NCI-H226 (cell line): ENCODE data around the gene NOL9.

Experiments used
- DNase-seq: peaks from one replicate; pipeline ENCODE4 v3.0.0-alpha.2; 2015

The NOL9 gene

DNA sequence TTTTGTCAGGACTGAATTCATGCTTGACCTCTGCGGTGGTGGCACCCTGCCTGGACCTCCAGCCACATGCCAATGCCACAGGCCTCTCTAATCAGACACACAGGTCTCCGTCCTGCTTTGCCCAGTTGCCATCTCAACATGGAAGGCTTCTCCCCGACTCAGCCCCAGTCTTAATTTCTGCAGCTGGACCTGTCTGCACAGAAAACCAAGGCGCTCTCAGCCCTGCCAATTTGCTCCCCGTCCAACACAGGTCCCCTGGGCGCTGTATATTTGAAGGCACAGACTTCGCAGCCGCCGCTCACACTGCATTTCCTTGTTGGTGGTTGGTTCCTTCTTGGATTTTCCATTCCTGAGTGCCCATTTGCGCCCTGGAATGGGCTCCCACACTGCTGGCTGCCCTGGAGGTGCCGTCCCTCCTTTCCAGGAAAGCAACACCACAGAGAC is 34.8 kb downstream of the NOL9 start:
- DNase-seq: no peak

DNA sequence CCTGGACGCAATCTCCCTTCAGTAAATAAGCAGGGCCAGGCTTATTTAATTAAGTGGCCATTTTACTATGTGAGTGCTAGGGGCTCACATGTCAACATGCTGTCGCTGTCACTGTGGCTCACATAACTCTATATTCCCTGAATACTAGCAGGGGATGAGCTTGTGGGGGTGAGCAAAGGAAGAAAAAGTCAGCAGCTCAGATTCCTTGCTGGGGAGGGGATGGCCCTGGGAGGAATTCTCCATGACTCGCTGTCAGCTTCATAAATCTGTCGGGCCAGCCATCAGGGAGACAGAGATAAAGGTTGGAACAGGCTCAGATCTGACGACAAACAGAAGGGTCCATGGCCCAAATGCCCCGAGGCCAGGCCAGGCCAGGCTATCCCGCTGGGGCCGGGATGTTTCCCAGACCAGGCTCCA is 36.9 kb downstream of the NOL9 start:
- DNase-seq: peak; percentile 71

DNA sequence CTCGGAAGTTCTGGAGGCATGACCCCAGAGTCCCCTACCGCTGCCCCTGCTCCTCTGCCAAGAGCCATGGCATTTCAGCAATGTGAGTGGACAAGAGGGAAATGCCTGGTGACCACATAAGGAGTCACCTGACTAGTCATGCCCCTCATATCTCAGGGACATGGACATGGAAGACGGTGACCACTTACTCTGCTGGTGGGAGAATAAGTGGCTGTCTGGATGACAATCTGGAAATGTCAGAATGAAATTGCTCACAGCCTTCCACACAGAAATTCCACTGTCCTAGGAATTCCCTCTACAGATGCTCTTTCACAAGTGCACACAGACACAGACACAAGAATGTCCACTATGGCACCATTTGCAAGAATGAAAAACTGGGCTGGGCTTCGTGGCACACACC is 38.5 kb downstream of the NOL9 start:
- DNase-seq: peak; percentile 17

DNA sequence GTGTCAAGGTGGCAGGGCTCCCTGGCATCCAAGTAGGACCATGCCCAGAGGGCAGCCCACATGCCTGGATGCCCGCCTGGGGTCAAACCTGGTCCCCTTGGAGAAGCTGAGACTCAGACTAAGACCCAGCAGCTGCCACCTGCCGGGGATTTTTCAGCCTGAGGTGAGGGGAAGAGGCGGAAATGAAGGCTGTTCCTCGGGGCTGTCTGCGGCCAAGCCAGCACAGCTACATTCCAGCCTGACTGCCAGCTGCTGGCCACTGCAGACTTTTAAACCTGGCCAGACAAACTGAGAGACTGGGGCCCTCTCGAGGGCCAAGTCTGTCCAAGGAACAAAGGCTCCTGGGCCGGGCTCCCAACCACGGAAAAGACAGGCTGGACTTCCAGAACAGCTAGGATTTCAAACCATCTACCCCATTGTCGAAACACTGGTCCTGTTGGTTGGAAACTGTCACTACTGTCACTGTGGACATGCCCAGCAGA is 41.0 kb downstream of the NOL9 start:
- no peak for DNase-seq

DNA sequence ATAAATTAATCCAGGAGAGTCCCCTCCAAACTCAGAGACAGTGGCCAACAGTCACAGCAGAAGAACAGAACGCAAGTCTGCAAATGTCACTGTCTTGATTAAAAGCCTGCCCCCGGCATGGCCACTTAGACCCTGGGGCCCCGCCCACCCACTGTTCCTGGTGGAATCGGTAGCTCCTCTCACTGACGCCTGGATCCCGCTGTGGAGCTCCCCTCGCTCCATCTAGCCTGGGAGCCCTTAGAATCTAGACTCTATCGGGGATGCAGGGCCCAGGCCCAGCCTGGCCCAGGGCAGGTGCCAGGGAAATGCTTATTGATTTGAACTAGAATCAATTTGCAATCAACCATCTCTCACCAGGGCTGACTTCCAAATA is 41.4 kb downstream of the NOL9 start:
- DNase-seq: no peak

DNA sequence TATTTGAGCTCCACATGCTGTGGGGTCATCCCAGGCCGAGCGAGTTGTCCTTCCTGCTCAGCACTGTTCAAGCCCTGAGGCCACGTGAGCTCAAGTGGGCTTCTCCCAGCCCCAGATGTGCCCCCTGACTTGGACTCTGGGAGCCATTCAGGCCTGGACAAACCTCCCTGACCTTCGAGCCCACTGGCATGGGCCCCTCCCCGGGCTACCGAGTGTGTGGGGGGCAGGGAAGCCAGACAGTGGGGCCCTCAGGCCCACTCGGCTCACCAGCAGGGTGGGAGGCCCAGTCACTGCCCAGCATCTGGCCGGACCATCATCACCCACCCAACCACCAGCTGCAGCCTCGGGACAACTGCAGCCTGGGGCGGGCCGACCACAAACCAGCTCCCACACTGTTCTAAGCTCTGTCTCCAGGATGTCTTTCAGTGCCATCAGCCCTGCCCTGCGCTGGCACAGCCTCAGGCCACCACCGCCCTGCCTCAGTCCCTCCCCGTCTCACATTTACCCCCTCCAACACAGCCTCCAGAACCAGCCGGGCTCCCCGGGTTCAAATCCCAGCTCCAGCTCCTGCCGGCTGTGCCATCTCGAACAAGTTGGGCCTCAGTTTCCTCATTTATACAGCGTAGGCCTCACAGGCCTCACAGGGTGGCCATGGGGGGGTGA is 41.9 kb downstream of the NOL9 start:
- no peak for DNase-seq

DNA sequence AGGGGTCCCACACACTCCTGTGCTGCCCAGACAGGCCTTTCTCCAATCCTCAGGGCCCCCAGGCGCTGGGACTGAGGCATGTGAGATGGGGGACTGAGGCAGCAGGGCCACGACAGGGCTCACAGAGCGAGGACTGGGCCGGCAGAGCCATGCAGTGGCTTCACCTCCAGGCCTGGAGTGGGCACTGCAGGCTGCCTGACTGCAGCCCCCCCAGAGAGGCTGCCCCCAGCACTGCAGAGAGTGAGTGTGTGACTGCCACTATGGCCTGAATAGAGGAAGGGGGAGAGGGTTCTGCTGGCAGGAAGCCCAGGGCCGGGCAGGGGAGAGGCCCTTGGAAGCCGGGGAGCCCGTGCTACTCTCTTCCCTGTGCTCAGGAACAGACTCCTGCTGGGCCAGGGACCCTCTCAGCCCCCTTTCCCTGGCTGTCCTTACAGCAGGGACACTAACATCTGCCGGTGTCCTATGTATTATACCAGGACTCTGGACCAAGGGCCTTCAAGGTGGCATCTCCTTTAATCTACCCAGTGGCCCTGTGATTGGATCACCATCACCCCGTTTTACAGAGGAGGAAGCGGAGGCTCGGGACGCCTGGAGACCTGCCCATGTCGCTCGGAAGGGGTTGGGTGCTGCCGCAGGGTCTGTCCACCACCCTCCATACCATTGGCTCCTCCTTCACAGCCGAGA is 42.6 kb downstream of the NOL9 start:
- DNase-seq: no peak

DNA sequence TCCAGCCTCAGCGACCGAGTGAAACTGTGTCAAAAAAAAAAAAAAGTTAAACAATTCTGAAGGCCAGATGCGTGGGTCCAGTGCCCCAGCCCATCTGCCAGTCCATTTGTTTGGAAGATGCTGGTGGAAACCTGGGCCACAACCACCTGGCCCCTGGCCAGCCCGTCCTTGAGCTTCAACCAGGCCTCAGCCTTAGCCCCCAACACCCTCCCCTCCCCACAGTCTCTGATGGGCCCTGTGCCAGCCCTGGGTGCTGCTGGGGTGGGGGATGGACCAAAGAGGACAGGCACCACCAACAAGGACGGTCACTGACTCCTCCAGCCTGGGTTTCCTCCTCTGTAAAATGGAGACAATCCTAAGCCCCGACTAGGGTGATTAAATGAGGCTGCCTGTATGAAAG is 43.3 kb downstream of the NOL9 start:
- DNase-seq: no peak

DNA sequence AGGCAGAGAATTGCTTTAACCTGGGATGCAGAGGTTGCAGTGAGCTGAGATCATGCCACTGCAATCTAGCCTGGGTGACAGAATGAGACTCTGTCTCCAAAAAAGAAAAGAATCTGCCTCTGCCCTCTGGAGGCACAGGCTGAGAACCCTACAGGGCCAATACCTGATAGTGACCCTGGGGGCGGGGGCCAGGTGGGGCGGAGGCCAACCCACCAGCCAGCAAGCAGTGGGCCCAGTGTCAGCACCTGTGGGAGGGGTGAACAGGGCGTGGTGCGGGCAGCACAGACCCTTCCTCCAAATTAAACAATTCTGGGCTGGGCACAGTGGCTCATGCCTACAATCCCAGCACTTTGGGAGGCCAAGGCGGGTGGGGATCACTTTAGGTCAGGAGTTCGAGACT is 43.8 kb downstream of the NOL9 start:
- no peak for DNase-seq

DNA sequence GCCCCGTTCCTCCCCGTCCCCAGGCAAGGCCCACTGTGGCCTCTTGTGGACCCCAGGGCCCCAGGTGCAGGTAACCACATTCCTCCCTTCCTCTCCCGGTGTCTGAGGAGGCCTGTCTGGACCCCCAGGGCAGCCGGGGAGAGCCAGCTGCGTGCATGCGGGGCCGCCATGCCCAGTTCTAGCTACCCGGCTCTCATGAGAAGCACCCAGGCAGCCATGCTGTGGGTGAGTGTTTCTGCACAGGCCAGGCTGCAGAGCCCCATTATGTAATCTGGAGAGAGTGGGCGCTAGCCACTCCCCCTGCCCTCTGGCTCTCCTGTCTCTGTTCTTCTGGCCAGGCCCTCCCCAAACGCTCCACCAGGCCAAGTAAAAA is 44.4 kb downstream of the NOL9 start:
- no peak for DNase-seq

DNA sequence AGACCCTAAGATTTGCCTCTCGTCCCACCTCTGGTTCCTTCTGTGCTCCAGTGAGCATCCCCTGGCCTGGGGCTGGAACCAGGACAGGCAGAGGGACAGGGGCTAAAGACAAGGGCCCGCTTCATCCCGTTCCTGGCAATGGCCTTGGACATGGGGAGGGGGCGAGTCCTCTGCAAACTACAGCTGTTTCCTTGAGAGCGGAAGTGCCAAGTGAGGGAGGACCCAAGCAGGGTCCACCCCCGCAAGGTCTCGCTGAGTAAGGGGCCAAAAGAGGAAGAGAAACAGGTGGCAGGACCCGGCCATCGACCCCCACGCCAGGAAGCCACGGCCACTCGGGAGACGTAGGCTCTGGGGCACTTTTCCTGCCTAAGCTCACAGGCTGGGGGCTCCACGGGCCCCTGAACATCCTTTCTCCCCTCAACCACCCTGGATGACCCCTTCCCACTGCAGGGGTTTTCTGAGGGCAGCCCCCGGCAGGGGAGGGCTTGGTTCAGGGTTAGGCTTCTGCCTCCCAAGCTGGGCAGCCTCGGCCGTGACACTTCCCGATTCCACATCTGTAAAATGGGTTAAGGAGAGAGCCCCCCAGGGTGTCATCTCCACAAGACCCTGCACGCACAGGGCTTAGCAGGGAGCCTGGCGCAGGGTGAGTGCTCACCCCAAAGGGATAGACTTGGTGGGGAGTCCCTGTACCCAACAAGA is 44.9 kb downstream of the NOL9 start:
- DNase-seq: no peak

DNA sequence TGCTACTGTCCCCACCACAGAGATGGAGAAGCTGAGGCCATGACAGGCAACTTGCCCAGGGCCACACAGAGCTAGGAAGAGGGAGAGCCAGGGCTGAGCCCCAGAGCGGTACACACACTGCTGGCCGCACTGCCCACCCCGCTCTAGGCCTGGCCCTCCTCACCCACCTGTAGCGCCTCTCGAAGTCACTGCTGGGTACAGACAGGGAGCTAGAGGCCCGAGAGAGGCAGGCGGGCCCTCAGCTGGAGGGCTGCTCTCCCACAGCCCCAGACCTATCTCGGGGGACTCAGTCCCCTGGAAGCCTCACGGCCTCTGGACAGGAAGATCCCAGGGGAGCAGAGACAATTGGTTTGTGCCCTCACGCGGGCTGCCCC is 45.5 kb downstream of the NOL9 start:
- no peak for DNase-seq

DNA sequence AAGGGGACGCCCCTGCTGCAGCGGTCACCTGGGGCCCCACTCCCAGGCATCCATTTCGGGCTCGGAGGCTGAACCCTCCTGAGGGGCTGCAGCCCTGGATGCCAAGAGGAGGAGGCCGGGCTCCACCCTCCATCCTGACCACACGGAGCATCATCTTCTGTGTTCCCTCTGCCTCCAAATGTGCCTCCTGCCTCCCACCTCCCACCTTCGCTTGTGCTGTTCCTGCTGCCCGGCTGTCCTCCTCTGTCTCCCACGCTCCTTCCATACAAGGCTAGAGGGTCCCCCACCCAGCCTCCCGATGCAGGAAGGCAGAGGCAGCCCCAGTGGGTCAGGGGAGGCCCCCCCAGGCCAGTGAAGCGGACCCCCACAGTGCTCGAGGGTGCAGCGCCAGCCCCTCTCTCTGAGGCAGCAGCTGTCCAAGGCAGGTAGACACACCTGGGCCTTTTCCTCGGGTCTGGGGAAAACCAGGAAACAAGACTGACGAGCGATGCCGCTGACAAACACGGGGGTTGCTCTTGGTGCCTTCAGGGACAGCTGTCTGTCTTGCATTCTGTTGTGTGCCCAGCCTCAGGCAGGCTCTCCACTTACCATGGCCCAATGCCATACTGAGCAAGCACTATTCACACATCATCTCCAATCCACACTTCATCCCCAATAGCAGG is 46.0 kb downstream of the NOL9 start:
- DNase-seq: no peak

DNA sequence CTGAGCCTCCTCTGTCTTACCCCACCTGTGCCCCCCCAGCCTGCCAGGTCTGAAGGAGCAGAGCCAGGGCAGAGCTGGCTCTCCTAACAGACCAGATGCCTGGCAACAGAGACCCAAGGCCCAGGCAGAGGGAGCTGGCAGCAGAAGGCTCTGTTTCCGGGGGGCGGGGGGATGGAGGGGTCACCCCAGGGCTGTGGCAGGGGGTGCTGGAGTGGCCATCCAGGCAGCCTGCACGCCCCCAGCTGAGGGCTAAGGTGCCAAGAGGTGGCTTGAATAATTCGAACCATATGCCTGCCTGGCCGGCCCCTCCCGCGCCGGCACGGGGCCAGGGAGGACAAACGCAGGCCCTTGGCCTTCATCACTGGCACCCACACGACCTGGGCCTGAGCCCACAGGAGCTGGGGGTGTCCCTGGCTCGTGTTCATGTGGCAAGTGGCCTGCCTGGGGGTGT is 46.8 kb downstream of the NOL9 start:
- DNase-seq: no peak

DNA sequence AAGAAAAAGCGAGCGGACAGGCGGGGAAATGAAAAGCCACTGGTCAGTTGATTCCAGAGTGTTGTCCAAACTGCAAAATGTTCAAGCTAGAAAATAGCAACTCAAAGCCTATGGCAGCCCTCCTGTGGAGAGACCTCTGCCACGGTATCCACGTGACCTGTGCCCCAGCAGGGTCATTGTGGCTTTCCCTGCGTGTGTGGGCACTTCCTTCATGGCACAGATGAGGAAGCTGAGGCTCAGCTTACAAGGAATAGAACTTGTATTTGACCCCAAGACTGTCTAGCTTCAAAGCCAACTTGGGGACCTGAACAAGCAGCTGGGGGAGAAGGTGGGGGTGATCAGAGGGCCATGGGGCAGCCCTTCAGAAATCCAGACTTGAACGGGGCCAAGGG is 47.3 kb downstream of the NOL9 start:
- no peak for DNase-seq

DNA sequence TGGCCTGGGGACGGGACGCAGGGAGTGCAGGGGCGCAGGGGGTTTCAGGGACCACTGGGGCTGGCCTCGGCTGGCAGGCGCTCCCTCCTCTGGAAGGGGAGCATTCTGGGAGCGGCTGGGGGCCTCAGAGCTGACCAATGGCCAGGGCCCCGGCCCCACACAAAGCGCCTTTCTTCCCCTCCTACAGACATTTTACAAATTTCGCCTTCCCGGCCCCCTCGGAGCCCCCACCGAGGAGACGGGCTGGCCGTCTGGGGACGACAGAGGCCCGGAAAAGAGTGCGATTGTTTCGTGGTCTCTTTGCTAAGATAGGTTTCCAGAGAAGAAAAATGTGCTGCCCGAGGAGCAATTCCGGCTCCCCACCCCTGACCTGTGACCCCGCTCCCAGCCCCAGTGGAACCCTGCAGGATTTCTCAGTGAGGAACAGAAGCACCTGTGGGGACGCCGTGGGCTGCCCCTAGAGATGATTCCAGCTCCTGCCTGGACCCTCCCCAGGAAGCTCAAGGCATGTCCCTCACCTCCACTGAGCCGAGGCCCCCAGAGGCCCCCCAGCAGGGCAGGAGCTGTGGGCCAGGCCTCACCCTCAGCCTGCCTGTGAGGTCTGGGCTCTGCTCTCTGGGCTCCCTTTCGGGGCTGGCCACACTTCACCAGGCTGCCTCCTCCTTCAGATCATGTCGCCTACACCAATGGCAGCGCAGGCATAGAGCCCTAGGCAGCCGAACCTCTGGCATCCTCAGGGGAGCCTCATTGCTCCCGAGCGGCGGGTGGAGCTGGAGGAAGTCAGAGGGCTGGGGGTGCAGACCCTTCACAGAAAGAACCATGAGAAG is 47.9 kb downstream of the NOL9 start:
- DNase-seq: no peak

DNA sequence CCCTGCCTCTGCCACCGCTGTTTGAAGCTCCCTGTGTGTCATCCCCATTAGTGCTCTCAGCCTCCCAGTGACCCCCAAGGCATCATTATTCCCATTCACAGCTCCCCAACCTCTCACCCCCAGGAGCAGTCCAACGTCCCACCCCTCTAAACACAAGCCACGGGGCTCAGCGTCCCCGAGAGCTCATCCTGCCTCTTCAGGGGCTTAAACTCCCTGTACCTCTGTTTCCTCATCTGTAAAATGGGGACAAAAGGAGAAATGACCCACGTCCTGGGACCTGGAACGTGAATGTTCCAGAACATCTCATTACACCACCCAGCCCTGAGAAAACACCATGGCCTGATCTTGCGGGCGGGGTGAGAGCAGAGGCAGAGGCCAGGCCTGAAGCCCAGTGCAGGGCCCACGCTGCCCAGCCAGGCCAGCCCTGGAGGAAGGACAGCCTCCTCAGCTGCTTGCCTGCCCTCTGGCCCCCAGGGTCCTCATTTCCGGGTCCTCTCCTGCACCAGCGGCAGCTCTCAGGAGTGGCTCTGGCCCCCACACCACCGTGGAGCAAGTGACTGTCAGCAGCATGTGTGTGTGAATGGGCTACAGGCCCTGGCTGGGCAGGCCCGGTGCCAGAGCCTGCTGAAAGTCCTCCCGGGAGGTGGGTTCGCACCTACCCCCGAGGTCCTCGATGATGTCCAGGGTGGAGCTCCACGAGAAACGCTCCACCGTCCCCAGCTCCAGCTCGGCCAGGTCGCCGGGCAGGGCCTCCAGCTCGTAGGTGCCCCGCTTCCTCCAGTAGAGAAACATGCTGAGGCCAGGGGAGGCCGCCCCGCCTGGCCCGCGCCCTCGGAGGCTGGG is 48.7 kb downstream of the NOL9 start:
- DNase-seq: no peak

DNA sequence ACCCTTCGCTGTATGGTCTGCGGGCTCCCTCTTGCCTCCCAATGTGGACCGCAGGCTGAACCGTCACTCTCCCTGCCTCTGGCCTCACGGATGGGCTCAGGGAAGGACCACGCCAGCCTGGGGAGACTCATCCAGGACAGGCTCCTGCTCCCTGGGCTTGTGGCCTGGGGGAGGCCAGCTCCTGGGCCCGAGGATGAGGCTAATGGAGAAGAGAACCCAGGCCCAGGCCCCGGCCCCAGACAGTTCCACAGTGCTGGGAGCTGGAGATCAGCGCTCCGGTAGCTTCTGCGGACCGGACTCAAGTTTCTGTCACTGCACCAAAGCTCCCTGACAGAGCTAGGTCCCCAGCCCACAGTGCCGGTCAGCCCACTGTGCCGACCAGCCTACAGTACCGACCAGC is 49.4 kb downstream of the NOL9 start:
- DNase-seq: no peak

DNA sequence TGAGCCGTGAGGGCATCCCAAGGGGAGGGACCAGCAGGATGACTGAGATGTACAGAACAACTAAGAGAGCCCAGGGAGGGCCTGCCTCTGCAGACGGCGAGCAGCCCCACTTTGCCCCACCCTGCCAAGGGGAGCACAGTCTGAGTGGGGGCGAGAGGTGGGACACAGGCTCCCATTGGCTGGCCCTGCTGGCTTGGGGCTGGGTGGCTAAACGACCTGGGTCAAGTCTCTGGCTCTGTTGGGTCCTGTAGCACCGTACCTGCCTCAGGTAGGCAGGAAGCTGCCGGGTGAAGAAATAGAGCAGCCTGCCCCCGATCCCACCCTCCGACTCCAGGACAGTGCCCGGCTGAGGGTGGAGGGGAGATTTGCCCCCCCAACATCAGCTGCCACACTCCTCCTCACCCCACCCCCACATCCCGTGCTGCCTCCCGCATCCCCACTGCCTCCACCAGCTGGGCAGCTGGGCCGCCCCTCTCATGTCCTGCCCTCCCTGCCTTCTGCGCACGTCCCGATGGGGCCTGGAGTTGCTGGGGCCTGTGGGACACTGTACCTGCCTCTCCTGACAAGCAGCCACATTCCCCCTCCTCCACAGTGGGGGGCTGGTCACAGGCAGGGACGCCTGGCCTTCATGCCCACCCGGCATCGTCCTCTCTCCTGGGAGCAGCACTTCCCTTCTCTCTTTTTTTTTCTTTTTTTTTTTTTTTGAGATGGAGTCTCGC is 50.3 kb downstream of the NOL9 start:
- no peak for DNase-seq

DNA sequence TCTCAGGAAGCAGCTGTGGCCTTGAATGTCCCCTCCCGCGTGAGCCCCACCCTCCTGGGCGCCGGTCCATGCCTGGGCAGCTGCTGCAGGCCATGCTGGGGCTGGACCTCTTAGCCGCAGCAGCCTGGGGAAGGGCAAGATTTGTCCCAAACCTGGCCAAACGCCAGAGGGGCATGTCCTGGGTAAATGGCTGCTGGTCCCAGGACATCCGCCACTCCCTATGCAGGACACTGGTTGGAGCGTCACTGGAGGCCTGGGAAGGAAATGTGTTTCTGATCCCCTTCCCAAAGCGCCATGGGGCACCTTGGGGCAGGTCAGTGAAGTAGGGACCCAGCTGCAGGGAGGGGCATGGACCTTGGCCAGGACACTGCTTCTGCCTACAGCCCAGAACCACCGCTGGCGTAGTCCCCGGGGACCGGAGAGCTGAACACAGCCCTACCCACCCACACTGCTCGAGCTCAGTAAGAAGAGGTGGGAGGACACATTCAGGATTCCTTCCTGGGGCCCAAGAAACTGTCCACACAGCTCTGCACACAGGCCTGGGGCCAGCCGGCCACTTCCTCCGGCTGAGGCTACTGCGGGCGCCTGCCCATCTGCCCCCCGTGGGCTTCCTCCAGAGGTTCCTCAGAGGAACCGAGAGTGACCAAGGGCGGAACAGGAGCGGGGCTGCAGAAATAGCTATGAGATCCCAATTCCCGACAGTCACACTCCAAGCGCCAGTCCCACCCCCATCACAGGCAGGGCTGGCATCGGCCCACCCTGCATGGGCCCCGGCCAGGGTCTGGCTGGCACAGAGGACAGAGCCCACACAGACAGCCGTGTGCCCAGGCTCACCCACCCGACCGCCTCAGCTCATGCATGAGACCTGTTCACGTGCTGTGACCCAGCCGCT is 52.1 kb downstream of the NOL9 start:
- DNase-seq: no peak
